DND-41 (cell line): Measurements from ENCODE around the gene CC2D2A.

Source experiments
- ATAC-seq: fragments of 200-7000 bp; cut with Tn5 transposase; 3 replicates; pipeline ENCODE4 v1.9.1; 2021; ENCODE audit warnings: low read depth; ENCODE audit not compliant: insufficient read depth
- DNase-seq: peaks from one replicate; pipeline ENCODE4 v3.0.0-alpha.2; 2020
- H2AFZ ChIP-seq: 2 replicates; pipeline ENCODE4 v1.6.0; 2012; ENCODE audit warnings: low read depth, low read length
- H3K27ac ChIP-seq: 2 replicates; pipeline ENCODE4 v1.5.1; 2012; ENCODE audit warnings: low read length, inconsistent platforms
- H3K27me3 ChIP-seq: fragments of 200-600 bp; sonication (generic); 2 replicates; pipeline ENCODE4 v1.6.0; 2012; ENCODE audit warnings: low read length, mild to moderate bottlenecking, inconsistent platforms; ENCODE audit not compliant: insufficient read depth, poor library complexity
- H3K36me3 ChIP-seq: 2 replicates; pipeline ENCODE4 v1.5.1; 2012; ENCODE audit warnings: low read length, inconsistent platforms; ENCODE audit not compliant: insufficient read depth
- H3K4me1 ChIP-seq: 2 replicates; pipeline ENCODE4 v1.5.1; 2012; ENCODE audit warnings: mild to moderate bottlenecking, low read length; ENCODE audit not compliant: insufficient read depth
- H3K4me2 ChIP-seq: 2 replicates; pipeline ENCODE4 v1.6.0; 2012; ENCODE audit warnings: mild to moderate bottlenecking, moderate library complexity, low read length, inconsistent platforms; ENCODE audit not compliant: insufficient read depth
- H3K4me3 ChIP-seq, 2 experiments: fragments of 200-600 bp in 1 of 2; shearing (Covaris generic) in 1 of 2; 2 replicates each; pipeline ENCODE4 v1.5.1; 2012 to 2016; ENCODE audit warnings: inconsistent platforms in 2 of 2, low read length in 2 of 2, mild to moderate bottlenecking in 2 of 2, low read depth in 1 of 2, moderate library complexity in 1 of 2
- H3K79me2 ChIP-seq: 2 replicates; pipeline ENCODE4 v1.6.0; 2012; ENCODE audit warnings: low read length, inconsistent platforms; ENCODE audit not compliant: insufficient read depth
- H3K9ac ChIP-seq: 2 replicates; pipeline ENCODE4 v1.6.0; 2012; ENCODE audit warnings: low read depth, mild to moderate bottlenecking, inconsistent platforms, low read length, moderate library complexity
- H3K9me3 ChIP-seq: 2 replicates; pipeline ENCODE4 v1.5.1; 2012; ENCODE audit warnings: low read length, moderate library complexity, mild to moderate bottlenecking, inconsistent platforms; ENCODE audit not compliant: insufficient read depth, severe bottlenecking
- H4K20me1 ChIP-seq: 2 replicates; pipeline ENCODE4 v1.6.0; 2012; ENCODE audit warnings: low read length; ENCODE audit not compliant: insufficient read depth
- EZH2 ChIP-seq: IDR thresholded peaks from 3 replicates; pipeline ENCODE4 v1.6.1; 2012; ENCODE audit warnings: borderline replicate concordance, low read depth, mild to moderate bottlenecking, moderate library complexity, low read length, inconsistent platforms; ENCODE audit not compliant: severe bottlenecking
- TF ChIP-seq, protein P1 (sequence below): IDR thresholded peaks from 2 replicates; pipeline ENCODE4 v1.5.1; 2012; ENCODE audit warnings: borderline replicate concordance, low read length, moderate library complexity, mild to moderate bottlenecking; ENCODE audit not compliant: poor library complexity, severe bottlenecking; ENCODE audit errors: extremely low read depth

Gene CC2D2A

DNA sequence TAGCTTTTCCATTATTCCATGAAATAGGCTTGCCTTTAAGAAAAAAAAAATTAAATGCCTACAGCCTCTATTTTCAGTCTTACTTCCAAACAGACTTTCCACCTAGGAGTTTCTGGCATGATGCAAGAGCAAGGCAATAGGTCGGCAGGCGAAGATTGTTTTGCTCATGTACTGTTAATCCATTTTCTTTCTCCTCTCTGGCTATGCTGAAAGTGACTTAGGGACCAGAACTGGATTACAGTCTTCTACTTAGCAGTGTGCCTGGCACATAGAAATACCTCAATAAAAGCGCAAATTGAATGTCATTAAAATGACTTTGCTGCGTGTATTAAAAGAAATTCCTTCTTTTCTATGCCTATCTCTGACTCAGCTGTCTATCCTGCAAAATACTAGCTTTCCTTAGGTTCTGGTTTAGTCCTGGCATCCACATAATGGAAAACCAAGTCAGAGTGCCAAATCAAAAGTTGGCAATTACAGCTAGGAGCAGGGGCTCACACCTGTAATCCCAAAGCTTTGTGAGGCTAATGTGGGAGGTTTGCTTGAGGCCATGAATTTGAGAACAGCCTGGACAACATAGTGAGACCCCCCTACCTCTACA lies 51.9 kb downstream of the CC2D2A start:
- TF ChIP-seq, protein P1, sequence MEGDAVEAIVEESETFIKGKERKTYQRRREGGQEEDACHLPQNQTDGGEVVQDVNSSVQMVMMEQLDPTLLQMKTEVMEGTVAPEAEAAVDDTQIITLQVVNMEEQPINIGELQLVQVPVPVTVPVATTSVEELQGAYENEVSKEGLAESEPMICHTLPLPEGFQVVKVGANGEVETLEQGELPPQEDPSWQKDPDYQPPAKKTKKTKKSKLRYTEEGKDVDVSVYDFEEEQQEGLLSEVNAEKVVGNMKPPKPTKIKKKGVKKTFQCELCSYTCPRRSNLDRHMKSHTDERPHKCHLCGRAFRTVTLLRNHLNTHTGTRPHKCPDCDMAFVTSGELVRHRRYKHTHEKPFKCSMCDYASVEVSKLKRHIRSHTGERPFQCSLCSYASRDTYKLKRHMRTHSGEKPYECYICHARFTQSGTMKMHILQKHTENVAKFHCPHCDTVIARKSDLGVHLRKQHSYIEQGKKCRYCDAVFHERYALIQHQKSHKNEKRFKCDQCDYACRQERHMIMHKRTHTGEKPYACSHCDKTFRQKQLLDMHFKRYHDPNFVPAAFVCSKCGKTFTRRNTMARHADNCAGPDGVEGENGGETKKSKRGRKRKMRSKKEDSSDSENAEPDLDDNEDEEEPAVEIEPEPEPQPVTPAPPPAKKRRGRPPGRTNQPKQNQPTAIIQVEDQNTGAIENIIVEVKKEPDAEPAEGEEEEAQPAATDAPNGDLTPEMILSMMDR: no peak
- TF ChIP-seq EZH2: no peak
- Histone ChIP-seq H3K36me3 (no peaks in the 10 kb centered on the region), H3K9ac (no peak overlapping the region), H2AFZ (no peak overlapping the region), H3K9me3 (no peaks in the 10 kb centered on the region), H3K4me2 (no peak overlapping the region), H3K79me2 (no peaks in the 10 kb centered on the region), H3K27ac (no peak overlapping the region), H3K27me3 (no peaks in the 10 kb centered on the region), H3K4me1 (no peaks in the 10 kb centered on the region), H4K20me1 (no peaks in the 10 kb centered on the region), H3K4me3 (no peak overlapping the region)
- ATAC-seq: no peak
- DNase-seq: no peak

DNA sequence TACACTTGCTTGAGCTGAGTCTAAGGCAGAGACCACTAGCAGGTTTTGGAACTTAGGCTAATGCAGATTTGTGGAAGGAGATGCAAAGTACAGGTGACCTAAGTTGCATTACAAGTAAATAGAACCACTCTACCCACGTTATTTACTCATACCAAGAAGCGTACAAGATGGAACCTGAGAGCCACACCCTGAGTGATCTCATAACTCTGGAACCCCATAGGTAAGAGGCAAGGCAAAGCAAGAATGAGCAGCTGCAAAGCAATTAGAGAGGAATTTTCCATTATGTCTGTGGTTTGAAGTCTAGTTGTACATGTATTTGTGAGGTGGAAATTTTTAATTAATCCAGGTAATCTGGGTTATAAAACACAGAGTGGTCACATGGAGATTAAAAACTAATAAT lies 55.4 kb downstream of the CC2D2A start:
- no peaks in the 10 kb centered on the region for H4K20me1 ChIP-seq
- H3K36me3 ChIP-seq: no peaks in the 10 kb centered on the region
- no peaks in the 10 kb centered on the region for H3K27me3 ChIP-seq
- no peak overlapping the region for H3K27ac ChIP-seq
- H2AFZ ChIP-seq: no peak overlapping the region
- H3K4me1 ChIP-seq: no peaks in the 10 kb centered on the region
- H3K9ac ChIP-seq: no peak overlapping the region
- no peak for TF ChIP-seq EZH2
- TF ChIP-seq, protein P1: no peak
- H3K4me2 ChIP-seq: no peak overlapping the region
- ATAC-seq (no peak), DNase-seq (no peak)
- H3K79me2 ChIP-seq: no peaks in the 10 kb centered on the region
- no peaks in the 10 kb centered on the region for H3K9me3 ChIP-seq
- H3K4me3 ChIP-seq: no peak overlapping the region

DNA sequence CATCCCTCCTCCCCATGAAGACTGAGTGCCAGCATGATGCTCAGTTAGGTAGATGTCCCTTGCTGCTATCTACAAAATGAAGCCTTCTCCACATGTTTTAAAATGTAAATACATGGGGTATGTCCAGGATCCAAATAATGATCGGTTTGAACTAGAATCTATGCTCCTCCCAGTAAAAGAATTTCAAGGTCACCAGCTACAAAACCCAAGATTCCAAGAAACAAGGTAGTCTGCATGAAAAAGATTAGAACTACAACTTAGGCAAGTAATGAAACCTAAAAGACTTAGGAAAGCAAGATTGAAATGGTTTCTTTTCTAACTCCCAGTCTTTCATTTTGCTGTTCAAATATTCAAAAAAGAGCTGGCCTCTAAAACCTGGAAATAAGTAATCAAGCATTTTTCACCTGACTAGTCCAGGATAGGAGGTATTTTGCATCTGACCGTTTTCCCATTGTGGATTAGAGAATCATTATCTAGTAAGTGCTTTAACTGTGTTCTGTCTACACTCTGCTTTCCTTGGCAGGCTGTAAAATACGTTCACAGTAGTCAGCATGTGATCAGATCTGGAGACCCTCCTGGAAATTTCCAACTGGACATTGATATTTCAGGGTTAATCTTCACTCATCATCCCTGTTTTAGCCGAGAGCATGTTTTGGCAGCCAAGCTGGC lies 57.4 kb downstream of the CC2D2A start:
- no peaks in the 10 kb centered on the region for H3K27me3 ChIP-seq
- no peak overlapping the region for H2AFZ ChIP-seq

More for the DNA sequence above, 57.4 kb downstream of the CC2D2A start:
- Histone ChIP-seq H3K36me3 (no peaks in the 10 kb centered on the region), H3K27ac (no peak overlapping the region), H4K20me1 (no peaks in the 10 kb centered on the region), H3K4me1 (no peaks in the 10 kb centered on the region), H3K4me3 (no peak overlapping the region), H3K9ac (no peak overlapping the region), H3K9me3 (no peaks in the 10 kb centered on the region), H3K79me2 (no peaks in the 10 kb centered on the region), H3K4me2 (no peak overlapping the region)
- DNase-seq: no peak
- ATAC-seq: no peak
- TF ChIP-seq, protein P1: no peak
- no peak for TF ChIP-seq EZH2
